BLaER1 (cell line): ENCODE data around the gene CIDEB.

ENCODE experiments used
- H3K27ac ChIP-seq: shearing (Covaris generic); formaldehyde crosslinking; 2 replicates; pipeline ENCODE4 v1.8.1; 2022
- H3K27me3 ChIP-seq: shearing (Covaris generic); formaldehyde crosslinking; 2 replicates; pipeline ENCODE4 v1.8.1; 2022
- H3K36me3 ChIP-seq: shearing (Covaris generic); formaldehyde crosslinking; 2 replicates; pipeline ENCODE4 v1.8.1; 2022
- H3K4me1 ChIP-seq: shearing (Covaris generic); formaldehyde crosslinking; 2 replicates; pipeline ENCODE4 v1.8.1; 2022
- H3K4me2 ChIP-seq: shearing (Covaris generic); formaldehyde crosslinking; 2 replicates; pipeline ENCODE4 v1.8.1; 2022
- H3K4me3 ChIP-seq: shearing (Covaris generic); formaldehyde crosslinking; 2 replicates; pipeline ENCODE4 v1.8.1; 2022
- H3K9ac ChIP-seq: shearing (Covaris generic); formaldehyde crosslinking; 2 replicates; pipeline ENCODE4 v1.8.1; 2022
- H3K9me3 ChIP-seq: shearing (Covaris generic); formaldehyde crosslinking; 2 replicates; pipeline ENCODE4 v1.8.1; 2022
- H4K20me1 ChIP-seq: shearing (Covaris generic); formaldehyde crosslinking; 2 replicates; pipeline ENCODE4 v1.8.1; 2022
- Cebpa-rat ChIP-seq: shearing (Covaris generic); IDR thresholded peaks from 2 replicates; pipeline ENCODE4 v1.8.1; 2022

CIDEB gene

GRCh38 chr14:24271834-24272263 is 35.9 kb downstream of the CIDEB start:
- TF ChIP-seq Cebpa-rat: no peak
- Histone ChIP-seq H3K4me1 (peaks cover 18% of the 10 kb centered on the region), H3K27ac (peak overlapping the region; percentile 96), H3K4me2 (peak overlapping the region; percentile 89), H4K20me1 (no peaks in the 10 kb centered on the region), H3K9ac (peak overlapping the region; percentile 92), H3K36me3 (peaks cover 21% of the 10 kb centered on the region), H3K9me3 (no peaks in the 10 kb centered on the region), H3K4me3 (peak overlapping the region; percentile 75), H3K27me3 (no peaks in the 10 kb centered on the region)

- no peaks in the 10 kb centered on the region for H3K27me3 ChIP-seq
- peaks cover 23% of the 10 kb centered on the region for H3K4me1 ChIP-seq
- peak within 1 kb of the TSS; percentile 92 for H3K9ac ChIP-seq
- H3K4me3 ChIP-seq: peak within 1 kb of the TSS; percentile 75
- peak within 1 kb of the TSS; percentile 89 for H3K4me2 ChIP-seq
- no peak for TF ChIP-seq Cebpa-rat
- no peaks in the 10 kb centered on the region for H3K9me3 ChIP-seq
- H3K27ac ChIP-seq: peak within 1 kb of the TSS; percentile 96
- H4K20me1 ChIP-seq: no peaks in the 10 kb centered on the region
- peaks cover 27% of the 10 kb centered on the region for H3K36me3 ChIP-seq
These were observed 36.5 kb downstream of the CIDEB start, which contains the start of gene RABGGTA for GRCh38 chr14:24271134-24271833. Gene RABGGTA (minus strand): TSS chr14:24271597. CDS start chr14:24271115, 482 bp downstream.

GRCh38 chr14:24270537-24271133 is 37.1 kb downstream of the CIDEB start:
- Histone ChIP-seq H4K20me1 (no peaks in the 10 kb centered on the region), H3K27me3 (no peaks in the 10 kb centered on the region), H3K9ac (peak overlapping the region; percentile 92), H3K27ac (peak overlapping the region; percentile 96), H3K4me1 (peaks cover 23% of the 10 kb centered on the region), H3K9me3 (no peaks in the 10 kb centered on the region), H3K36me3 (peaks cover 34% of the 10 kb centered on the region), H3K4me2 (peak overlapping the region; percentile 89), H3K4me3 (peak overlapping the region; percentile 75)
- TF ChIP-seq Cebpa-rat: no peak

- H3K4me3 ChIP-seq: no peak overlapping the region
- no peak for TF ChIP-seq Cebpa-rat
These were observed 37.8 kb downstream of the CIDEB start for GRCh38 chr14:24269910-24270536.

GRCh38 chr14:24269368-24269767 is 38.4 kb downstream of the CIDEB start:
- no peak overlapping the region for H3K4me2 ChIP-seq
- H3K27ac ChIP-seq: no peak overlapping the region
- TF ChIP-seq Cebpa-rat: no peak
- H3K4me3 ChIP-seq: no peak overlapping the region
- H3K36me3 ChIP-seq: peaks cover 43% of the 10 kb centered on the region
- no peaks in the 10 kb centered on the region for H3K9me3 ChIP-seq
- H3K4me1 ChIP-seq: peaks cover 23% of the 10 kb centered on the region
- H4K20me1 ChIP-seq: no peaks in the 10 kb centered on the region
- H3K27me3 ChIP-seq: no peaks in the 10 kb centered on the region
- H3K9ac ChIP-seq: no peak overlapping the region

More at GRCh38 chr14:24269910-24270536, 37.8 kb downstream of the CIDEB start:
- Histone ChIP-seq H3K4me2 (no peak overlapping the region), H3K9me3 (no peaks in the 10 kb centered on the region), H3K36me3 (peaks cover 40% of the 10 kb centered on the region), H3K9ac (no peak overlapping the region), H3K27ac (no peak overlapping the region), H3K4me1 (peaks cover 23% of the 10 kb centered on the region), H3K27me3 (no peaks in the 10 kb centered on the region), H4K20me1 (no peaks in the 10 kb centered on the region)

- H3K9me3 ChIP-seq: no peaks in the 10 kb centered on the region
- H3K36me3 ChIP-seq: peaks cover 43% of the 10 kb centered on the region
- H3K9ac ChIP-seq: no peak overlapping the region
- no peaks in the 10 kb centered on the region for H4K20me1 ChIP-seq
- no peak overlapping the region for H3K4me2 ChIP-seq
- no peak overlapping the region for H3K27ac ChIP-seq
- no peak overlapping the region for H3K4me3 ChIP-seq
- no peaks in the 10 kb centered on the region for H3K27me3 ChIP-seq
- H3K4me1 ChIP-seq: peaks cover 23% of the 10 kb centered on the region
- no peak for TF ChIP-seq Cebpa-rat
These were observed 39.6 kb downstream of the CIDEB start for GRCh38 chr14:24268225-24268624.

- Histone ChIP-seq H3K4me2 (no peak overlapping the region), H3K27ac (no peak overlapping the region), H3K9me3 (no peaks in the 10 kb centered on the region), H3K4me1 (peaks cover 22% of the 10 kb centered on the region), H3K27me3 (no peaks in the 10 kb centered on the region), H3K9ac (no peak overlapping the region), H3K36me3 (peaks cover 43% of the 10 kb centered on the region), H4K20me1 (no peaks in the 10 kb centered on the region), H3K4me3 (no peak overlapping the region)
- no peak for TF ChIP-seq Cebpa-rat
These were observed 40.3 kb downstream of the CIDEB start for GRCh38 chr14:24267516-24267915.

GRCh38 chr14:24266344-24267244 is 41.2 kb downstream of the CIDEB start:
- H4K20me1 ChIP-seq: no peaks in the 10 kb centered on the region
- H3K9ac ChIP-seq: no peak overlapping the region; the same call in 1 of the 2 replicates
- H3K4me2 ChIP-seq: peak overlapping the region; percentile 38
- peaks cover 43% of the 10 kb centered on the region for H3K36me3 ChIP-seq
- H3K9me3 ChIP-seq: no peaks in the 10 kb centered on the region
- H3K4me1 ChIP-seq: peaks cover 12% of the 10 kb centered on the region
- TF ChIP-seq Cebpa-rat: no peak
- no peak overlapping the region for H3K27ac ChIP-seq
- H3K27me3 ChIP-seq: no peaks in the 10 kb centered on the region
- H3K4me3 ChIP-seq: no peak overlapping the region

- H3K4me2 ChIP-seq: no peak overlapping the region
- H3K27me3 ChIP-seq: no peaks in the 10 kb centered on the region
- no peak for TF ChIP-seq Cebpa-rat
- H4K20me1 ChIP-seq: no peaks in the 10 kb centered on the region
- no peaks in the 10 kb centered on the region for H3K9me3 ChIP-seq
- no peak overlapping the region for H3K9ac ChIP-seq
- H3K36me3 ChIP-seq: peaks cover 35% of the 10 kb centered on the region
- peaks cover 7% of the 10 kb centered on the region; the same call in 1 of the 2 replicates for H3K4me1 ChIP-seq
- no peak overlapping the region for H3K4me3 ChIP-seq
- H3K27ac ChIP-seq: no peak overlapping the region
These were observed 43.5 kb downstream of the CIDEB start for GRCh38 chr14:24264298-24264697.
